Osteoblast (primary cell): ENCODE results near the gene CCND2. TPM values are rescaled to one million over a fixed set of nuclear protein-coding genes. Genes with fewer than 3 reads are reported as not detected.

Source experiments
- DNase-seq: peaks from one replicate; pipeline ENCODE4 v3.0.0; 2011; ENCODE audit warnings: low spot score, mixed read lengths; ENCODE audit not compliant: insufficient read length; ENCODE audit errors: missing footprints
- H2AFZ ChIP-seq: 2 replicates; pipeline ENCODE4 v1.6.0; 2011; ENCODE audit warnings: mild to moderate bottlenecking, low read length
- H3K27ac ChIP-seq: 2 replicates; pipeline ENCODE4 v1.5.1; 2011; ENCODE audit warnings: mild to moderate bottlenecking, low read depth, low read length, moderate library complexity
- H3K27me3 ChIP-seq: 2 replicates; pipeline ENCODE4 v1.6.0; 2012; ENCODE audit warnings: mild to moderate bottlenecking, control low read depth, inconsistent platforms, low read length, moderate library complexity; ENCODE audit not compliant: insufficient read depth
- H3K36me3 ChIP-seq: 2 replicates; pipeline ENCODE4 v1.5.1; 2011; ENCODE audit warnings: mild to moderate bottlenecking, low read length, control low read depth, moderate library complexity; ENCODE audit not compliant: insufficient read depth
- H3K4me1 ChIP-seq: 2 replicates; pipeline ENCODE4 v1.5.1; 2011; ENCODE audit warnings: mild to moderate bottlenecking, low read length, control low read depth, moderate library complexity; ENCODE audit not compliant: insufficient read depth
- H3K4me2 ChIP-seq: 2 replicates; pipeline ENCODE4 v1.6.0; 2011; ENCODE audit warnings: mild to moderate bottlenecking, low read length; ENCODE audit not compliant: insufficient read depth
- H3K4me3 ChIP-seq: fragments of 200-600 bp; sonication (generic); 3 replicates; pipeline ENCODE4 v1.5.1; 2012; ENCODE audit warnings: mild to moderate bottlenecking, low read length, inconsistent platforms; ENCODE audit not compliant: insufficient read depth
- H3K79me2 ChIP-seq: 2 replicates; pipeline ENCODE4 v1.6.0; 2012; ENCODE audit warnings: mild to moderate bottlenecking, low read length, control low read depth, inconsistent platforms; ENCODE audit not compliant: insufficient read depth
- H3K9me3 ChIP-seq: 2 replicates; pipeline ENCODE4 v1.5.1; 2011; ENCODE audit warnings: low read depth, low read length, control low read depth
- H4K20me1 ChIP-seq: 2 replicates; pipeline ENCODE4 v1.6.0; 2012; ENCODE audit warnings: mild to moderate bottlenecking, low read length, control low read depth; ENCODE audit not compliant: insufficient read depth
- total RNA-seq: library from RNA; depleted of rRNA; stranded (reverse); fragments of >200 nt; gene quantifications from 2 replicates; pipeline ENCODE4 v1.2.3, GENCODE V29; 2012
- TF ChIP-seq, protein P1 (sequence below): IDR thresholded peaks from 2 replicates; pipeline ENCODE4 v1.5.1; 2011; ENCODE audit warnings: mild to moderate bottlenecking, low read depth, low read length, moderate library complexity; ENCODE audit errors: extremely low read depth

CCND2 gene
- total RNA-seq, 1 donor = 2.5 TPM

DNA sequence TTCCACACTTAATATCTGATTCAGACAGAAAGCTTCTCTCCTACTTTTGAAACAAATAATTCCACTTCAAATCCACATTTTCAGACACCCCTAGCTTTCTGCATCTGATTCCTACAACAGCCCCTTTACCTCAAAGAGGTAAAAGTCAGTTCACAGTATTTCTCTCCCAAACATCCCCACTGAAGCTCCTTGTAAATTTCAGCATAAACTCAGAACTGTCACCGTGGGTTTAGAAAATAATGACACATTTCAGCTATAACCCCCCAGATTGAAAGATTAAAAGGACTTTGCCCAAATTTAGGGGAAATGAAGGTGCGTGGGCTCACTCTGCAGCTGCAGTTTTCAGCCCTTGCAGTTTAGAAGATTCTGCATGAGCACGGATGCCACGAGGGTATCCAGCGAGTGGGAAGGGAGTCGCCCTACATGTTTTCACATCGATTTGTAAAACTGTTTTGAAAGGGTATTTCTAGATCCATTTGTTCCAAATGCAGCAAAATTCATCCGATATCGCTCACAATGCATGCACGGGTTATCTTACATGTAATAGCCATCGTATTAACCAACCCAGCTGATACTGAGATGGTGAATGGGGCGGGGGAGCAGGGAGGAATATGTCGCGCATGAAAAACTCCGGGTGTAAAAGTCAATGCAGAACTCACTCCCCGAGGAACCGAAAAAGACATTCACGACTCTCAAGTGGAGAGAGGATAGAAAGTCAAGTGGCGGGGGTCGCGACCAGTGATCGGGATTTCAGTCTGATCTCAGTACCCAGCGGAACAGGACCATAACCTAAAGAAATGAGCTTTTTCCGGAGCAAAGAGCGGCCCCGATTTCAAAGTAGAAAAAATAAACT is 5.0 kb upstream of the CCND2 start:
- peak overlapping the region; percentile 45 for H3K4me2 ChIP-seq
- H3K4me3 ChIP-seq = peak overlapping the region; percentile 22
- no peak overlapping the region for H2AFZ ChIP-seq

DNA sequence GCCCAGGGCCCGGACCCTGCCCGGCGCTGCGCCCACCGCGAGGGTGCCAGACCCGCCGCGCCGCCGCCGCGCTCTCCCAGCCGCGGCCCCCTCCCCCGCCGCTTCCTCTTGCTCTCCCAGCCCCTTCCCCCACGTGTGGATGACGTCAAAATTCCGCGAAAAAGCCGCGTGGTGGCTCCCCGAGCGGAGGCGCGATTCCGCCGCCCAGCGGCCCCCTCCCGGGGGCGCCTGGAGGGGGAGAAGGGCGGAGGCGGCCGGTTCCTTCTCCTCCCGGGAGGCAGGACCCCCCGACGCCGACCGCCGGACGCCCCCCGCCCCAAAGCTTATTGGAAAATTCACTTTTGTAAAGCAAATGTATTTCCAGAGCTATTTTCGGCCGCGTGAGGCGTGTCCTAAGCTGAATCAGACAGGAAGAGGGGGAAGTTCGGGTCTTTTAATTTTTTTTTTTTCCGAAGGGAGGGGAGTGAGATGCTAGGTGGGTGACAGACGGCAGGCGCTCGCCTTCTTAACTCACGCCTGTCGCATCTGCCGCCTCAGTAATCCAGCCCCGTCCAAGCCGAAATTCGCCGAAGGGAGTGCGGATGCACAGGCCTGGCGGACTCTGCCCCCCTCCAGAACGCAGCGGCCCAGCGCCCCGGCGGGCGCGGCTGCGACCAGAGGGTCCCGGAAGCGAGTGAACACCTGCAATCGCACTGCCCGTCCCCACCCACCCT is 4.1 kb upstream of the CCND2 start:
- peak overlapping the region; percentile 28 for H3K4me3 ChIP-seq
- no peaks in the 10 kb centered on the region for H4K20me1 ChIP-seq
- H3K79me2 ChIP-seq = no peaks in the 10 kb centered on the region
- DNase-seq = no peak
- H3K27me3 ChIP-seq = peaks cover 97% of the 10 kb centered on the region
- H3K4me2 ChIP-seq = no peak overlapping the region
- H3K4me1 ChIP-seq = no peaks in the 10 kb centered on the region
- H3K9me3 ChIP-seq = no peaks in the 10 kb centered on the region
- no peaks in the 10 kb centered on the region for H3K36me3 ChIP-seq
- TF ChIP-seq, protein P1, sequence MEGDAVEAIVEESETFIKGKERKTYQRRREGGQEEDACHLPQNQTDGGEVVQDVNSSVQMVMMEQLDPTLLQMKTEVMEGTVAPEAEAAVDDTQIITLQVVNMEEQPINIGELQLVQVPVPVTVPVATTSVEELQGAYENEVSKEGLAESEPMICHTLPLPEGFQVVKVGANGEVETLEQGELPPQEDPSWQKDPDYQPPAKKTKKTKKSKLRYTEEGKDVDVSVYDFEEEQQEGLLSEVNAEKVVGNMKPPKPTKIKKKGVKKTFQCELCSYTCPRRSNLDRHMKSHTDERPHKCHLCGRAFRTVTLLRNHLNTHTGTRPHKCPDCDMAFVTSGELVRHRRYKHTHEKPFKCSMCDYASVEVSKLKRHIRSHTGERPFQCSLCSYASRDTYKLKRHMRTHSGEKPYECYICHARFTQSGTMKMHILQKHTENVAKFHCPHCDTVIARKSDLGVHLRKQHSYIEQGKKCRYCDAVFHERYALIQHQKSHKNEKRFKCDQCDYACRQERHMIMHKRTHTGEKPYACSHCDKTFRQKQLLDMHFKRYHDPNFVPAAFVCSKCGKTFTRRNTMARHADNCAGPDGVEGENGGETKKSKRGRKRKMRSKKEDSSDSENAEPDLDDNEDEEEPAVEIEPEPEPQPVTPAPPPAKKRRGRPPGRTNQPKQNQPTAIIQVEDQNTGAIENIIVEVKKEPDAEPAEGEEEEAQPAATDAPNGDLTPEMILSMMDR = no peak
- H3K27ac ChIP-seq = no peak overlapping the region
- no peak overlapping the region for H2AFZ ChIP-seq

More for the DNA sequence above, 5.0 kb upstream of the CCND2 start:
- TF ChIP-seq, protein P1 = no peak
- Histone ChIP-seq H3K27ac (no peak overlapping the region), H3K27me3 (peaks cover 94% of the 10 kb centered on the region), H4K20me1 (no peaks in the 10 kb centered on the region), H3K9me3 (no peaks in the 10 kb centered on the region), H3K36me3 (no peaks in the 10 kb centered on the region), H3K4me1 (no peaks in the 10 kb centered on the region), H3K79me2 (no peaks in the 10 kb centered on the region)
- no peak for DNase-seq

DNA sequence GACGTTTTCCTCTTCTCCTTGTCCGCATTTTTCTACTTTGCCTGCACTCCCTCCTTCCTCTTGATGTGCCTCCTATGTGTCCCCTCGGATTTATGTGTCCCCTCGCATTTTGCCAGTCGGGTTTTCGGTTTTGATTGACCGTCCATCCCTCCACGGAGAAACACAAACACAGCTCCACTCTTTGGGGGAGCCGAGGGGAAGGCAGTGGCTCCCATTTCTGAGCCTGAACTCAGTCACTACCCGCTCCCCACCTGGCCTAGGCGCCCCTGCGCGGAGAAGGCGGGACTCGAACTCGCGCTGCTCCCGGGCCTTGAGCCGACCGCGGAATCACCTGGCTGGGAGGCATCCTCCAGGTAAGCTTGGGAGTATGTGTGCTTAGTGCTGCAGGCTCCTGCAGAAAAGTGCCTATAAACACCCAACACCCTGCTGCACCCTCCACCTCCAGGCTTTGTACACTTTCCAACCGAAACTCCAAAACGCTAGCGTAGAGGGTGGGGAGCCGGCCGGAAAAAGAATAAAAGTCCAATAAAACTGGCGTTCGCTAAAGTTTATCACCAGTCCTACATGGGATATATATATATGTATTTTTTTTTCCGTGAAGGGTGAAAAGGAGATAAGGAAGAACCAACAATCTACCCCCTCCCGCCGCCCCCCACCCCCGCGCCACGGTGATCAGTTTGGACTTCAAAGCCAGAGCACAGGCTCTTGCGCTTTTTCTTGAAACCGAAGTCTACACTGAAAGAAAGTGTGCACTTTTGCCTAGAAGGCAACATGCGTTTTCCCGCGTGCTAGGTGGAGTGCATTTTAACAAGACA is 3.3 kb upstream of the CCND2 start:
- H3K36me3 ChIP-seq = no peaks in the 10 kb centered on the region
- H3K27ac ChIP-seq = no peak overlapping the region
- H3K27me3 ChIP-seq = peaks cover 97% of the 10 kb centered on the region
- H4K20me1 ChIP-seq = no peaks in the 10 kb centered on the region
- no peak overlapping the region for H3K4me3 ChIP-seq
- no peaks in the 10 kb centered on the region for H3K79me2 ChIP-seq
- no peaks in the 10 kb centered on the region for H3K9me3 ChIP-seq
- no peaks in the 10 kb centered on the region for H3K4me1 ChIP-seq
- TF ChIP-seq, protein P1 = no peak
- DNase-seq = no peak
- H3K4me2 ChIP-seq = no peak overlapping the region
- H2AFZ ChIP-seq = no peak overlapping the region
